HepG2 (cell line): ENCODE measurements around the gene VSIG10L. TPM values are rescaled to one million over a fixed set of nuclear protein-coding genes. Genes with fewer than 3 reads are reported as not detected.

Experiments used
- ATAC-seq: fragments of 200-7000 bp; cut with Tn5 transposase; 3 replicates; pipeline ENCODE4 v1.9.1; 2020; ENCODE audit warnings: mild to moderate bottlenecking, moderate library complexity
- BruUV-seq: library from RNA; stranded (reverse); fragments of 400-500 nt; replicated peaks from 2 replicates; lab custom pipeline; 2021; lab: Mats Ljungman, UMichigan
- CTCF ChIA-PET: fragments of 300-600 bp; formaldehyde crosslinking; extraction: SDS; loops from one replicate; lab custom pipeline; 2021; ENCODE audit warnings: low total read pairs, inconsistent platforms, low intra/inter-chr PET ratio; lab: Yijun Ruan, JAX
- POLR2A ChIA-PET: fragments of 350-600 bp; sonication (Branson Sonifier 250); formaldehyde crosslinking; loops from one replicate; lab custom pipeline; 2020; ENCODE audit warnings: antibody characterized with exemption, inconsistent platforms; lab: Yijun Ruan, JAX
- DNase-seq: peaks from one replicate; pipeline ENCODE4 v3.0.0-alpha.2; 2015; ENCODE audit warnings: low spot score
- FAIRE-seq: peaks from 3 replicates; lab custom pipeline; 2011; peaks lifted over from hg19 to GRCh38; lab: Jason Lieb, UNC
- H2AFZ ChIP-seq: one replicate; pipeline ENCODE4 v1.6.1; 2011; ENCODE audit warnings: low read length, inconsistent platforms
- H3K27ac ChIP-seq: fragments of 300-600 bp; 3 replicates; pipeline ENCODE4 v1.8.0; 2011; ENCODE audit warnings: mixed run types, mild to moderate bottlenecking, mixed read lengths, low read length, inconsistent platforms; ENCODE audit not compliant: insufficient read depth; ENCODE audit errors: extremely low read length
- H3K27me3 ChIP-seq, 2 experiments: fragments of 200-600 bp in 1 of 2; 2 replicates in 1 of 2; 3 replicates in 1 of 2; pipeline versions ENCODE4 v1.6.0 to v1.8.0; 2011; ENCODE audit warnings: low read length in 2 of 2, mild to moderate bottlenecking in 2 of 2, moderate library complexity in 2 of 2, inconsistent platforms in 1 of 2; ENCODE audit not compliant: insufficient read depth in 2 of 2, control insufficient read depth in 1 of 2
- H3K36me3 ChIP-seq, 2 experiments: fragments of 200-600 bp in 1 of 2; replicated peaks in 1 of 2; 2 replicates in 1 of 2; 3 replicates in 1 of 2; pipeline versions ENCODE4 v1.5.1 to v1.8.0; 2011; ENCODE audit warnings: low read length in 2 of 2, inconsistent platforms in 1 of 2; ENCODE audit not compliant: insufficient read depth in 2 of 2, control insufficient read depth in 1 of 2
- H3K4me1 ChIP-seq: 2 replicates; pipeline ENCODE4 v1.5.1; 2012; ENCODE audit warnings: low read length, inconsistent platforms; ENCODE audit not compliant: insufficient read depth
- H3K4me2 ChIP-seq: 2 replicates; pipeline ENCODE4 v1.6.0; 2011; ENCODE audit warnings: low read depth, low read length, inconsistent platforms
- H3K4me3 ChIP-seq, 3 experiments: fragments of 200-600 bp in 1 of 3; sonication (generic), shearing (Covaris generic) in 1 of 3; replicated peaks in 1 of 3; 2 replicates each; pipeline ENCODE4 v1.5.1; 2011 to 2016; ENCODE audit warnings: low read length in 3 of 3, inconsistent platforms in 2 of 3, low read depth in 2 of 3, mild to moderate bottlenecking in 2 of 3, control low read depth in 1 of 3, mixed read lengths in 1 of 3; ENCODE audit not compliant: insufficient read depth in 1 of 3
- H3K79me2 ChIP-seq: one replicate; pipeline ENCODE4 v1.6.1; 2011; ENCODE audit warnings: low read length, inconsistent platforms; ENCODE audit not compliant: insufficient read depth
- H3K9ac ChIP-seq: 2 replicates; pipeline ENCODE4 v1.6.0; 2011; ENCODE audit warnings: mild to moderate bottlenecking, low read depth, low read length, inconsistent platforms; ENCODE audit not compliant: insufficient read depth
- H3K9me3 ChIP-seq: 2 replicates; pipeline ENCODE4 v1.5.1; 2012; ENCODE audit warnings: mild to moderate bottlenecking, low read length
- H4K20me1 ChIP-seq: 2 replicates; pipeline ENCODE4 v1.6.0; 2011; ENCODE audit warnings: inconsistent platforms, mild to moderate bottlenecking, low read length, moderate library complexity; ENCODE audit not compliant: insufficient read depth
- ASH2L ChIP-seq: fragments of 300-600, 200-600 bp; sonication (generic); IDR thresholded peaks from 2 replicates; pipeline ENCODE4 v1.7.0; 2017; ENCODE audit warnings: low read depth, mild to moderate bottlenecking, moderate library complexity, mixed read lengths, low read length; ENCODE audit not compliant: insufficient read length
- CREB1 ChIP-seq, 2 experiments: fragments of 450-650 bp in 1 of 2; IDR thresholded peaks; 2 replicates each; pipeline ENCODE4 v1.6.1; 2016 to 2017; ENCODE audit warnings: control low read depth in 1 of 2, mild to moderate bottlenecking in 1 of 2, missing compliant biosample characterization in 1 of 2, missing genetic modification characterization in 1 of 2
- NFRKB ChIP-seq: fragments of 450-650 bp; IDR thresholded peaks from 2 replicates; pipeline ENCODE4 v1.6.1; 2017
- RARG ChIP-seq: sonication (generic); formaldehyde crosslinking; IDR thresholded peaks from 2 replicates; pipeline ENCODE4 v1.4.0; 2020; ENCODE audit warnings: low read depth, mild to moderate bottlenecking, missing genetic modification reagents
- STAG1 ChIP-seq: sonication (generic); formaldehyde crosslinking; IDR thresholded peaks from 2 replicates; pipeline ENCODE4 v1.4.0; 2020; ENCODE audit warnings: missing genetic modification reagents
- ZNF44 ChIP-seq: sonication (generic); formaldehyde crosslinking; IDR thresholded peaks from 2 replicates; pipeline ENCODE4 v1.5.1; 2020; ENCODE audit warnings: mild to moderate bottlenecking, missing genetic modification reagents
- WGBS: methylation state at CpG from one replicate; pipeline ENCODE4 v1.1.6; 2017; ENCODE audit warnings: low lambda C conversion rate; 5-methylcytosine and 5-hydroxymethylcytosine counted together
- in situ Hi-C: cut with HindIII; loops from 2 replicates; pipeline ENCODE4 v1.10.0; 2017; ENCODE audit warnings: low pct_unique_long_range_greater_than_20kb; ENCODE audit not compliant: extremely low pct_ligation_motif_present
- intact Hi-C: fragments of 100-400 bp; cut with micrococcal nuclease; formaldehyde crosslinking; loops from one replicate; pipeline ENCODE4 v1.10.0; 2022; ENCODE audit not compliant: unreplicated experiment
- polyA plus RNA-seq, 8 experiments: library from polyadenylated mRNA; depleted of rRNA in 3 of 8; stranded (reverse) in 7 of 8; unstranded in 1 of 8; fragments of >200 nt; fragmentation: Illumina TruSeq in 4 of 8; extraction: Trizol in 4 of 8; gene quantifications; 2 replicates each; pipeline versions ENCODE4 v1.2.1 to v1.2.3, GENCODE V29; 2011 to 2016; ENCODE audit warnings: low read depth in 4 of 8, missing spikeins in 1 of 8, mixed read lengths in 1 of 8; ENCODE audit not compliant: insufficient read depth in 1 of 8
- total RNA-seq, 5 experiments: library from RNA; depleted of rRNA; stranded (reverse); fragments of >200 nt; fragmentation: Illumina TruSeq; extraction: Trizol; gene quantifications; 2 replicates each; pipeline ENCODE4 v1.2.3, GENCODE V29; 2016; ENCODE audit warnings: low read depth in 1 of 5
- TF ChIP-seq, protein P1 (sequence below), 2 experiments: sonication (generic) in 1 of 2; formaldehyde crosslinking in 1 of 2; IDR thresholded peaks; 2 replicates each; pipeline versions ENCODE4 v1.6.1 to v1.9.0; 2014 to 2022; ENCODE audit warnings: antibody characterized with exemption in 1 of 2, borderline replicate concordance in 1 of 2, inconsistent platforms in 1 of 2, low read depth in 1 of 2, missing genetic modification reagents in 1 of 2
- TF ChIP-seq, protein P2 (sequence below): sonication (generic); formaldehyde crosslinking; IDR thresholded peaks from 2 replicates; pipeline ENCODE4 v1.5.0; 2020; ENCODE audit warnings: mild to moderate bottlenecking, missing genetic modification reagents, moderate library complexity

VSIG10L gene
- total and polyA plus RNA-seq, 2 of the 13 experiments (the other 11 are each of a cell fraction or from before 2014, with no cell fraction given) = 2.7 to 8.5 TPM

- TF ChIP-seq ASH2L = no peak
- TF ChIP-seq RARG (CRISPR knock-in tag) = no peak
- TF ChIP-seq, protein P1, sequence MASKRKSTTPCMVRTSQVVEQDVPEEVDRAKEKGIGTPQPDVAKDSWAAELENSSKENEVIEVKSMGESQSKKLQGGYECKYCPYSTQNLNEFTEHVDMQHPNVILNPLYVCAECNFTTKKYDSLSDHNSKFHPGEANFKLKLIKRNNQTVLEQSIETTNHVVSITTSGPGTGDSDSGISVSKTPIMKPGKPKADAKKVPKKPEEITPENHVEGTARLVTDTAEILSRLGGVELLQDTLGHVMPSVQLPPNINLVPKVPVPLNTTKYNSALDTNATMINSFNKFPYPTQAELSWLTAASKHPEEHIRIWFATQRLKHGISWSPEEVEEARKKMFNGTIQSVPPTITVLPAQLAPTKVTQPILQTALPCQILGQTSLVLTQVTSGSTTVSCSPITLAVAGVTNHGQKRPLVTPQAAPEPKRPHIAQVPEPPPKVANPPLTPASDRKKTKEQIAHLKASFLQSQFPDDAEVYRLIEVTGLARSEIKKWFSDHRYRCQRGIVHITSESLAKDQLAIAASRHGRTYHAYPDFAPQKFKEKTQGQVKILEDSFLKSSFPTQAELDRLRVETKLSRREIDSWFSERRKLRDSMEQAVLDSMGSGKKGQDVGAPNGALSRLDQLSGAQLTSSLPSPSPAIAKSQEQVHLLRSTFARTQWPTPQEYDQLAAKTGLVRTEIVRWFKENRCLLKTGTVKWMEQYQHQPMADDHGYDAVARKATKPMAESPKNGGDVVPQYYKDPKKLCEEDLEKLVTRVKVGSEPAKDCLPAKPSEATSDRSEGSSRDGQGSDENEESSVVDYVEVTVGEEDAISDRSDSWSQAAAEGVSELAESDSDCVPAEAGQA (IDR thresholded peaks at IDR 0.05; ENCODE audit: low read depth) = no peak
- TF ChIP-seq, protein P1 (CRISPR knock-in tag; IDR thresholded peaks at IDR 0.05; ENCODE audit: borderline replicate concordance) = no peak
- no peak for TF ChIP-seq ZNF44 (CRISPR knock-in tag)
- TF ChIP-seq, all 625 proteins: peak for 0
These were observed 47.0 kb downstream of the VSIG10L start (continued) for GRCh38 chr19:51294977-51295375.

DNA sequence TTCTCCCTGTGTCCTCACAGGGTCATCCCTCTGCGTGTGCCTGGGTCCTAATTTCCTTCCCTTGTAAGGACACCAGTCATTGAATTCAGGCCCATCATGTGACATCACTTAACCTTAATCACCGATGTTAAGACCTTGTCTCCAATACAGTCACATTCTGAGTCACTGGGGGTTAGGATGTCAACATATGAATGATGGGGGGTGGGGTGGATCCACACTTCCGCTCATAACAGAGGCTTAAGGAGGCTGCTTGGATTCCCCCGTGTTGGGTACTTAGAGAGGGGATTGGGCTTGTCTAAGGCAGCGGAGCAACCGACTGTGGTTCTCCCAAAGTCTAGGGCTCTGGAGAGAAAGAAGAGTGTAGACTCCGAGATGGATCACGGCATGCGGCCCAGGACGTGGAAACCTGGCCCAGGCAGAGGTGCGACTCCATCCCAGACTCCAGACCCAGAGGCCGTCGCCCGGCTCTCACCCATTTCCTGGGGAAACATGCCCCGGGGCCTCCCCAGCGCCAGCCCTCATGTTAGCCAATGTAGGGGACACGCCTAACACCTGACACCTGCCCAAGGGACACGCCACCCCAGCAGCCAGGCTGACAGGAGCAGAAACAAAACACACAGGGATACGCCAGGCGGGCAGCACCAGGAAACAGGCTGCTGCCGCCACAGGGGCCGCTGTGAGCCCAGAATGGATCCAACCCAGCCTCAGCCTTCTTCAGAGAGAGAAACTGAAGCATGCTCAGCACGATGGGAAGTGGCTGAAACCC is 47.5 kb downstream of the VSIG10L start:
- Histone ChIP-seq H3K9me3 (no peaks in the 10 kb centered on the region), H4K20me1 (no peaks in the 10 kb centered on the region), H3K4me2 (no peak overlapping the region; the same call in 1 of the 2 replicates), H3K9ac (no peak overlapping the region), H3K79me2 (no peaks in the 10 kb centered on the region), H2AFZ (no peak overlapping the region), H3K4me1 (no peaks in the 10 kb centered on the region), H3K27me3 (peaks cover 5 to 61% of the 10 kb centered on the region in 2 experiments; a peak in 4 of 5 replicates), H3K27ac (no peak overlapping the region), H3K4me3 (no peak overlapping the region), H3K36me3 (no peaks in the 10 kb centered on the region)
- DNase-seq (no peak), ATAC-seq (peak; percentile 70), FAIRE-seq (no peak)
- ChIA-PET POLR2A (no interaction called here), CTCF (no interaction called here)
- BruUV-seq = no TSS peak
- 24% methylated on average over 13 of the region's 23 CpGs for WGBS
- intact Hi-C loops = no loop called here
- in situ Hi-C loops = loop anchor here (25.0 kb wide), 1 partner anchor 343 kb away; the partner anchor contains the start of genes SIGLEC14 and SIGLEC5
- TF ChIP-seq, protein P2, sequence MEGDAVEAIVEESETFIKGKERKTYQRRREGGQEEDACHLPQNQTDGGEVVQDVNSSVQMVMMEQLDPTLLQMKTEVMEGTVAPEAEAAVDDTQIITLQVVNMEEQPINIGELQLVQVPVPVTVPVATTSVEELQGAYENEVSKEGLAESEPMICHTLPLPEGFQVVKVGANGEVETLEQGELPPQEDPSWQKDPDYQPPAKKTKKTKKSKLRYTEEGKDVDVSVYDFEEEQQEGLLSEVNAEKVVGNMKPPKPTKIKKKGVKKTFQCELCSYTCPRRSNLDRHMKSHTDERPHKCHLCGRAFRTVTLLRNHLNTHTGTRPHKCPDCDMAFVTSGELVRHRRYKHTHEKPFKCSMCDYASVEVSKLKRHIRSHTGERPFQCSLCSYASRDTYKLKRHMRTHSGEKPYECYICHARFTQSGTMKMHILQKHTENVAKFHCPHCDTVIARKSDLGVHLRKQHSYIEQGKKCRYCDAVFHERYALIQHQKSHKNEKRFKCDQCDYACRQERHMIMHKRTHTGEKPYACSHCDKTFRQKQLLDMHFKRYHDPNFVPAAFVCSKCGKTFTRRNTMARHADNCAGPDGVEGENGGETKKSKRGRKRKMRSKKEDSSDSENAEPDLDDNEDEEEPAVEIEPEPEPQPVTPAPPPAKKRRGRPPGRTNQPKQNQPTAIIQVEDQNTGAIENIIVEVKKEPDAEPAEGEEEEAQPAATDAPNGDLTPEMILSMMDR = peak; percentile 31; the same call in 1 of the 2 replicates
- peak; percentile 47 for TF ChIP-seq STAG1 (CRISPR knock-in tag)
- peak; percentile 27; the same call in 1 of the 2 replicates for TF ChIP-seq CREB1 (IDR thresholded peaks at IDR 0.05)
- TF ChIP-seq CREB1 (CRISPR knock-in tag; IDR thresholded peaks at IDR 0.05) = no peak
- no peak for TF ChIP-seq NFRKB
